Neural progenitor cell (in vitro differentiated cells): Measurements from ENCODE around the gene BNIPL. TPM values are rescaled to one million over a fixed set of nuclear protein-coding genes. Genes with fewer than 3 reads are reported as not detected.

Experiments used
- DNase-seq: peaks from one replicate; pipeline ENCODE4 v3.0.0-alpha.2; 2016; ENCODE audit warnings: low spot score
- H2AFZ ChIP-seq: fragments of 200-600 bp; sonication (generic); replicated peaks from 2 replicates; pipeline ENCODE4 v1.6.1; 2016; ENCODE audit warnings: antibody characterized with exemption
- H3F3A ChIP-seq: fragments of 200-600 bp; sonication (generic); 2 replicates; pipeline ENCODE4 v1.6.1; 2016; ENCODE audit warnings: antibody characterized with exemption, low read depth
- H3K27ac ChIP-seq: fragments of 200-600 bp; sonication (generic); 2 replicates; pipeline ENCODE4 v1.5.1; 2016; ENCODE audit warnings: mild to moderate bottlenecking
- H3K27me3 ChIP-seq: fragments of 200-600 bp; sonication (generic); 2 replicates; pipeline ENCODE4 v1.6.1; 2016; ENCODE audit warnings: mild to moderate bottlenecking, moderate library complexity
- H3K36me3 ChIP-seq: fragments of 200-600 bp; sonication (generic); 2 replicates; pipeline ENCODE4 v1.5.1; 2016
- H3K4me1 ChIP-seq: fragments of 200-600 bp; sonication (generic); 2 replicates; pipeline ENCODE4 v1.6.1; 2016; ENCODE audit warnings: mixed run types
- H3K4me2 ChIP-seq: fragments of 200-600 bp; sonication (generic); 2 replicates; pipeline ENCODE4 v1.6.1; 2016
- H3K4me3 ChIP-seq: fragments of 200-600 bp; sonication (generic); 2 replicates; pipeline ENCODE4 v1.5.1; 2016
- H3K79me2 ChIP-seq: fragments of 200-600 bp; sonication (generic); 2 replicates; pipeline ENCODE4 v1.6.1; 2016; ENCODE audit warnings: low read depth
- H3K9ac ChIP-seq: fragments of 200-600 bp; sonication (generic); 2 replicates; pipeline ENCODE4 v1.6.1; 2016
- H3K9me3 ChIP-seq: fragments of 200-600 bp; sonication (generic); 2 replicates; pipeline ENCODE4 v1.5.1; 2016; ENCODE audit warnings: low read depth
- H4K20me1 ChIP-seq: fragments of 200-600 bp; sonication (generic); 2 replicates; pipeline ENCODE4 v1.6.1; 2016; ENCODE audit warnings: low read depth
- H3K27ac Mint-ChIP-seq: 3 replicates; pipeline ENCODE4 v1.8.0; 2021; ENCODE audit warnings: mixed read lengths
- H3K27me3 Mint-ChIP-seq: 2 replicates; pipeline ENCODE4 v1.8.0; 2022; ENCODE audit warnings: low read depth, mild to moderate bottlenecking, inconsistent platforms, moderate library complexity, mixed read lengths; ENCODE audit not compliant: insufficient read depth
- H3K36me3 Mint-ChIP-seq: 3 replicates; pipeline ENCODE4 v1.8.0; 2021; ENCODE audit warnings: mixed read lengths
- H3K4me1 Mint-ChIP-seq: 3 replicates; pipeline ENCODE4 v1.8.0; 2021; ENCODE audit warnings: mixed read lengths
- H3K4me3 Mint-ChIP-seq: 3 replicates; pipeline ENCODE4 v1.8.0; 2021; ENCODE audit warnings: mild to moderate bottlenecking, moderate library complexity, mixed read lengths
- H3K9me3 Mint-ChIP-seq: 3 replicates; pipeline ENCODE4 v1.8.0; 2020; ENCODE audit warnings: mixed read lengths
- CTCF ChIP-seq: fragments of 200-600 bp; sonication (generic); IDR thresholded peaks from 2 replicates; pipeline ENCODE4 v1.5.1; 2017; ENCODE audit warnings: antibody characterized with exemption, mild to moderate bottlenecking
- EZH2 ChIP-seq: fragments of 200-600 bp; sonication (generic); IDR thresholded peaks from 2 replicates; pipeline ENCODE4 v1.6.1; 2017; ENCODE audit warnings: antibody characterized with exemption, mild to moderate bottlenecking, moderate library complexity
- EZH2phosphoT487 ChIP-seq: fragments of 200-600 bp; sonication (generic); IDR thresholded peaks from 2 replicates; pipeline ENCODE4 v1.6.1; 2017; ENCODE audit warnings: antibody characterized with exemption
- small RNA-seq: library from RNA; depleted of rRNA; stranded (forward); fragments of <200 nt; gene quantifications from one replicate; pipeline ENCODE3, GENCODE V24; 2015
- total RNA-seq: library from RNA; depleted of rRNA; stranded (reverse); fragments of >200 nt; gene quantifications from 2 replicates; pipeline ENCODE4 v1.2.3, GENCODE V29; 2015; ENCODE audit warnings: low replicate concordance

BNIPL gene
- total RNA-seq, 1 donor from 2014 or later, result 0.97 TPM

GRCh38 chr1:151085953-151086559 lies 49.7 kb downstream of the BNIPL start:
- H4K20me1 ChIP-seq, result no peaks in the 10 kb centered on the region
- TF ChIP-seq EZH2, result no peak
- TF ChIP-seq EZH2phosphoT487, result no peak
- TF ChIP-seq CTCF, result no peak
- H3K36me3 Mint-ChIP-seq, result no peaks in the 10 kb centered on the region

More at GRCh38 chr1:151085953-151086559, 49.7 kb downstream of the BNIPL start:
- Histone ChIP-seq H3K9ac (no peak overlapping the region), H3K79me2 (no peaks in the 10 kb centered on the region), H3K27ac (no peak overlapping the region), H3K4me2 (no peak overlapping the region), H3F3A (no peaks in the 10 kb centered on the region), H2AFZ (no peak overlapping the region), H3K27me3 (no peaks in the 10 kb centered on the region), H3K4me1 (no peaks in the 10 kb centered on the region), H3K36me3 (no peaks in the 10 kb centered on the region), H3K4me3 (no peak overlapping the region), H3K9me3 (no peaks in the 10 kb centered on the region)
- no peak overlapping the region for H3K4me3 Mint-ChIP-seq
- H3K4me1 Mint-ChIP-seq, result no peaks in the 10 kb centered on the region
- no peaks in the 10 kb centered on the region for H3K27me3 Mint-ChIP-seq
- DNase-seq, result no peak
- H3K27ac Mint-ChIP-seq, result no peak overlapping the region
- no peaks in the 10 kb centered on the region for H3K9me3 Mint-ChIP-seq

Small RNA genes within 50 kb of the gene (small RNA-seq; reads per million reads assigned to genes)
- not detected for gene RNU6-884P

Other genes with a start within 250 kb of the BNIPL start
- gene CTSK, start 228.3 kb upstream of the BNIPL start, total RNA-seq, result 3.9 and 6.7 TPM in 2 replicates
- gene ARNT, start 160.0 kb upstream of the BNIPL start, total RNA-seq, result 34.9 and 39.0 TPM in 2 replicates
- gene CTXND2, start 149.4 kb upstream of the BNIPL start, total RNA-seq, result not detected in 2 replicates
- 63.4 and 79.5 TPM in 2 replicates for gene SETDB1, start 110.2 kb upstream of the BNIPL start, total RNA-seq
- 104 and 122 TPM in 2 replicates for gene CERS2, start 61.8 kb upstream of the BNIPL start, total RNA-seq
- 0.77 TPM in 1 of 2 replicates, not detected in the other for gene ANXA9, start 54.3 kb upstream of the BNIPL start, total RNA-seq
- 8.5 and 15.8 TPM in 2 replicates for gene MINDY1, start 29.7 kb upstream of the BNIPL start, total RNA-seq
- 27.0 and 33.0 TPM in 2 replicates for gene PRUNE1, start 28.1 kb upstream of the BNIPL start, total RNA-seq
- 2.9 and 5.5 TPM in 2 replicates for gene C1orf56, start 11.2 kb downstream of the BNIPL start, total RNA-seq
- gene CDC42SE1, start 23.0 kb downstream of the BNIPL start, total RNA-seq, result 50.7 and 54.9 TPM in 2 replicates
- gene MLLT11, start 23.8 kb downstream of the BNIPL start, total RNA-seq, result 27.9 and 37.0 TPM in 2 replicates
- gene GABPB2, start 34.2 kb downstream of the BNIPL start, total RNA-seq, result 6.5 and 6.9 TPM in 2 replicates
- gene SEMA6C, start 110.0 kb downstream of the BNIPL start, total RNA-seq, result 5.6 and 12.1 TPM in 2 replicates
- gene TNFAIP8L2, start 120.1 kb downstream of the BNIPL start, total RNA-seq, result not detected in 2 replicates
- 15.5 and 18.9 TPM in 2 replicates for gene LYSMD1, start 129.3 kb downstream of the BNIPL start, total RNA-seq
- 22.0 and 25.3 TPM in 2 replicates for gene SCNM1, start 129.6 kb downstream of the BNIPL start, total RNA-seq
- gene TMOD4, start 139.4 kb downstream of the BNIPL start, total RNA-seq, result not detected in 2 replicates
- 107 and 117 TPM in 2 replicates for gene VPS72, start 153.6 kb downstream of the BNIPL start, total RNA-seq
- gene PIP5K1A, start 162.0 kb downstream of the BNIPL start, total RNA-seq, result 81.2 and 90.6 TPM in 2 replicates
- 123 and 162 TPM in 2 replicates for gene PSMD4, start 218.1 kb downstream of the BNIPL start, total RNA-seq
- gene ZNF687, start 245.7 kb downstream of the BNIPL start, total RNA-seq, result 20.2 and 43.1 TPM in 2 replicates